Lower leg skin (tissue), 3 donors: Measurements from ENCODE around the gene ITGA11.

ENCODE experiments used
- POLR2A ChIP-seq, 2 donors: fragments of 450-650 bp; IDR thresholded peaks; one replicate each; pipeline ENCODE4 v1.6.1; 2016 to 2017; ENCODE audit warnings: antibody characterized with exemption in 2 of 2, mild to moderate bottlenecking in 1 of 2, moderate library complexity in 1 of 2
- TF ChIP-seq, protein P1 (sequence below), 3 donors: fragments of 450-650 bp; IDR thresholded peaks; one replicate each; pipeline ENCODE4 v1.5.1; 2016; ENCODE audit warnings: antibody characterized with exemption in 3 of 3, mild to moderate bottlenecking in 3 of 3, moderate library complexity in 2 of 3

DNA sequence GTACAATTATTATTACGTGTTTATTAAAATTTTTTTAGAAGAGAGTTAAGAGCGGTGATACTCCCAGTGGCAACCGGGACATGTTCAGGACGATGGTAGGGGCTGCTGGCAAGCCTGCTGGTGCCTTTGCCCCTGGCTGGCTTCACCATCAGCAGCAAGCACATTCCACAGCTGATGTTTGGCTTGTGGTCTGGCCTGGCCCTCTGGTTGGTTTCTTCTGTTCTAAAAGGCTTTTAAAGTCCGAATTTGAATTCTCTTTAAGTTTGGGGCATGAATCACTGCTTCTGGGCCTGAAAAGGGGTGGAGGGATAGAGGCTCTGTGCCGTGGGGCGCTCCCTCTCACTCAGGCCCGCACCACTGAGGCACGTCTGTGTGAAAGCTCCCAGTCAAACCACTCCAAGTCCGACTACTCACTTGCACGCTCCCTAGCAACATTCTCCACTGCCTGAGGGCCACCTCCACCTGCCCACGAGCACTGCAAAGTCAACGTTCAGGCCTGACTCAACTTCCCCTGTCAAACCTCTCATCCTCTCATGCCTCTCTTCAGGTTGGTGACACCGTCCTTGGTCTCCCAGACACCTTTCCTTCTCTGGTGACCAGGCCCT, 10.1 kb downstream of the ITGA11 start:
- TF ChIP-seq POLR2A (IDR thresholded peaks at IDR 0.05) = no peak
- TF ChIP-seq, protein P1, sequence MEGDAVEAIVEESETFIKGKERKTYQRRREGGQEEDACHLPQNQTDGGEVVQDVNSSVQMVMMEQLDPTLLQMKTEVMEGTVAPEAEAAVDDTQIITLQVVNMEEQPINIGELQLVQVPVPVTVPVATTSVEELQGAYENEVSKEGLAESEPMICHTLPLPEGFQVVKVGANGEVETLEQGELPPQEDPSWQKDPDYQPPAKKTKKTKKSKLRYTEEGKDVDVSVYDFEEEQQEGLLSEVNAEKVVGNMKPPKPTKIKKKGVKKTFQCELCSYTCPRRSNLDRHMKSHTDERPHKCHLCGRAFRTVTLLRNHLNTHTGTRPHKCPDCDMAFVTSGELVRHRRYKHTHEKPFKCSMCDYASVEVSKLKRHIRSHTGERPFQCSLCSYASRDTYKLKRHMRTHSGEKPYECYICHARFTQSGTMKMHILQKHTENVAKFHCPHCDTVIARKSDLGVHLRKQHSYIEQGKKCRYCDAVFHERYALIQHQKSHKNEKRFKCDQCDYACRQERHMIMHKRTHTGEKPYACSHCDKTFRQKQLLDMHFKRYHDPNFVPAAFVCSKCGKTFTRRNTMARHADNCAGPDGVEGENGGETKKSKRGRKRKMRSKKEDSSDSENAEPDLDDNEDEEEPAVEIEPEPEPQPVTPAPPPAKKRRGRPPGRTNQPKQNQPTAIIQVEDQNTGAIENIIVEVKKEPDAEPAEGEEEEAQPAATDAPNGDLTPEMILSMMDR (IDR thresholded peaks at IDR 0.05) = no peak
